Naive thymus-derived CD4-positive, alpha-beta T cell (primary cell): Measurements from ENCODE around the gene LTA4H. TPM values are rescaled to one million over a fixed set of nuclear protein-coding genes. Genes with fewer than 3 reads are reported as not detected.

Experiments used
- ATAC-seq: fragments of 150-1000 bp; cut with Tn5 transposase; 2 replicates; pipeline ENCODE4 v1.10.0; 2021; ENCODE audit warnings: mild to moderate bottlenecking, moderate library complexity
- CTCF ChIA-PET: fragments of 350-600 bp; sonication (Branson Sonifier 250); formaldehyde crosslinking; loops from one replicate; lab custom pipeline; 2021; ENCODE audit warnings: antibody characterized with exemption; lab: Charles Lee
- POLR2A ChIA-PET: fragments of 350-600 bp; sonication (Branson Sonifier 250); formaldehyde crosslinking; loops from one replicate; lab custom pipeline; 2021; ENCODE audit warnings: antibody characterized with exemption, inconsistent platforms; lab: Charles Lee
- DNase-seq, 9 donors: peaks; one replicate each; pipeline versions ENCODE4 v3.0.0 to v3.0.0-alpha.2; 2020 to 2022; ENCODE audit warnings: mixed read lengths in 1 of 9
- H3K27ac ChIP-seq: one replicate; pipeline ENCODE4 v1.7.0; 2013; ENCODE audit warnings: mild to moderate bottlenecking, low read depth, low read length, moderate library complexity
- H3K27me3 ChIP-seq, 2 donors: one replicate each; pipeline ENCODE4 v1.7.0; 2013; ENCODE audit warnings: low read length in 2 of 2, mild to moderate bottlenecking in 2 of 2, moderate library complexity in 2 of 2; ENCODE audit not compliant: control insufficient read depth in 2 of 2, insufficient read depth in 2 of 2
- H3K36me3 ChIP-seq, 3 experiments: 1 replicate in 2 of 3; 2 replicates in 1 of 3; pipeline ENCODE4 v1.7.0; 2013; ENCODE audit warnings: low read length in 3 of 3, mild to moderate bottlenecking in 3 of 3, moderate library complexity in 1 of 3; ENCODE audit not compliant: insufficient read depth in 3 of 3, control insufficient read depth in 2 of 3
- H3K4me1 ChIP-seq, 2 donors: one replicate each; pipeline ENCODE4 v1.7.0; 2013; ENCODE audit warnings: low read length in 2 of 2, mild to moderate bottlenecking in 2 of 2, moderate library complexity in 1 of 2; ENCODE audit not compliant: control insufficient read depth in 2 of 2, insufficient read depth in 2 of 2
- H3K4me3 ChIP-seq: 2 replicates; pipeline ENCODE4 v1.7.0; 2013; ENCODE audit warnings: mild to moderate bottlenecking, low read length
- H3K9me3 ChIP-seq, 3 experiments: 1 replicate in 2 of 3; 2 replicates in 1 of 3; pipeline ENCODE4 v1.7.0; 2013; ENCODE audit warnings: low read length in 3 of 3; ENCODE audit not compliant: control insufficient read depth in 2 of 3
- H3K27ac Mint-ChIP-seq, 9 donors: one replicate each; pipeline ENCODE4 v1.8.0; 2020 to 2022; ENCODE audit warnings: mixed read lengths in 9 of 9, mild to moderate bottlenecking in 8 of 9, moderate library complexity in 5 of 9, inconsistent platforms in 2 of 9
- H3K27me3 Mint-ChIP-seq, 5 donors: one replicate each; pipeline ENCODE4 v1.8.0; 2021 to 2022; ENCODE audit warnings: mixed read lengths in 5 of 5, mild to moderate bottlenecking in 1 of 5
- H3K36me3 Mint-ChIP-seq, 5 donors: one replicate each; pipeline ENCODE4 v1.8.0; 2020 to 2022; ENCODE audit warnings: mixed read lengths in 5 of 5, mild to moderate bottlenecking in 3 of 5, inconsistent platforms in 1 of 5
- H3K4me1 Mint-ChIP-seq, 7 donors: one replicate each; pipeline ENCODE4 v1.8.0; 2020 to 2022; ENCODE audit warnings: mixed read lengths in 7 of 7, mild to moderate bottlenecking in 3 of 7, inconsistent platforms in 1 of 7
- H3K4me3 Mint-ChIP-seq, 10 donors: one replicate each; pipeline ENCODE4 v1.8.0; 2020 to 2022; ENCODE audit warnings: mild to moderate bottlenecking in 10 of 10, mixed read lengths in 10 of 10, moderate library complexity in 6 of 10, inconsistent platforms in 2 of 10
- H3K9me3 Mint-ChIP-seq, 11 donors: one replicate each; pipeline ENCODE4 v1.8.0; 2020 to 2022; ENCODE audit warnings: mixed read lengths in 11 of 11, mild to moderate bottlenecking in 4 of 11, inconsistent platforms in 1 of 11, moderate library complexity in 1 of 11
- intact Hi-C, 2 donors: fragments of 100-400 bp; cut with micrococcal nuclease; formaldehyde crosslinking; loops; one replicate each; pipeline ENCODE4 v1.15.1; 2023
- polyA plus RNA-seq, 2 donors: library from polyadenylated mRNA; unstranded; fragments of 300-500 nt; fragmentation: Illumina TruSeq; gene quantifications; one replicate each; pipeline ENCODE4 v1.2.3, GENCODE V29; 2021
- total RNA-seq, 6 experiments: library from RNA in 5 of 6; stranded (reverse) in 5 of 6; gene quantifications; 1 replicate in 5 of 6; 2 replicates in 1 of 6; pipeline ENCODE4 v1.2.3 and lab custom pipeline; 2021 to 2026

LTA4H gene
- total and polyA plus RNA-seq, 7 experiments from 2014 or later = 52.5 to 151 (median 70.8) TPM

DNA sequence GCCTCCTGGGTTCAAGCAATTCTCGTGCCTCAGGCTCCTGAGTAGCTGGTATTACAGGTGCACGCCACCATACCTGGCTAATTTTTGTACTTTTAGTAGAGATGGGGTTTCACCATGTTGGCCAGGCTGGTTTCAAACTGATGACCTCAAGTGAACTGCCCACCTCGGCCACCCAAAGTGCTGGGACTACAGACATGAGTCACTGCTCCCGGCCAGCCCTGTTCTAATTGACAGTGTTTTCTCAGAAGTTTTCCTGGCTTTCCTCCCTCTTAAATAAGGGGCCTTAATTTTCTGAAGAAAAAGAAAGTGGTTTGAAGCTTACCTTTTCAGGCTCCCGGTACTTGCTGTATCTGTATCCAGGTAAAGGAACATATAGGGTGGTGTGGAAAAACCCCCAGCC lies 40.9 kb downstream of the LTA4H start:
- intact Hi-C loops = no loop called here
- no peak for DNase-seq
- Mint-ChIP-seq H3K27ac (no peak overlapping the region), H3K27me3 (peaks cover 0 to 7% (median 0%) of the 10 kb centered on the region in 5 donors), H3K9me3 (no peaks in the 10 kb centered on the region), H3K36me3 (peaks cover 0 to 8% (median 4%) of the 10 kb centered on the region in 5 donors), H3K4me1 (peaks cover 0 to 11% (median 3%) of the 10 kb centered on the region in 7 donors), H3K4me3 (no peak overlapping the region)
- Histone ChIP-seq H3K4me3 (no peak overlapping the region), H3K27me3 (no peaks in the 10 kb centered on the region), H3K9me3 (no peaks in the 10 kb centered on the region), H3K27ac (no peak overlapping the region), H3K36me3 (no peaks in the 10 kb centered on the region), H3K4me1 (no peaks in the 10 kb centered on the region)
- ChIA-PET CTCF (interaction anchor here (1.7 kb wide), 1 partner anchor 76 kb away, joined by 8 read pairs; no protein-coding TSS in a partner anchor), POLR2A (no interaction called here)
- no peak for ATAC-seq

DNA sequence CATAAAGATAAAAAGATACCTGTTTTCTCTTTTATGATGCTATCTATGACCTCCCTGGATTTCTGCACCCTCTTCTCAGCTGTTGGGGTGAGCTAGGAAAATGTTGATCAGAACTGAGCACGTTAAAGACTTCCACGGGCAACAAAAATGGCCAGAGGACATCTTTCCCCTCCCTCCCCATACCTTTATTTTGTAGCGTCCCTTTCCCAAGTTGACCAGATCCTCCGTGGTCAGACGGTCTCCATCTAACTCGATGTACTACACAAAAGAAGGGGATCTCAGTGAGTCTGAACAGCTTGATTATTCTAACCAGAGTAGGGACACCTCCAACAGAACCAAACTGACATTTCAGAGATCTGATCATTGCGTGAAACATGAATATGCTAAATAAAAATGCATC lies 41.5 kb downstream of the LTA4H start:
- Mint-ChIP-seq H3K9me3 (no peaks in the 10 kb centered on the region), H3K4me3 (no peak overlapping the region), H3K4me1 (peaks cover 0 to 11% (median 3%) of the 10 kb centered on the region in 7 donors), H3K27ac (no peak overlapping the region), H3K27me3 (peaks cover 0 to 7% (median 0%) of the 10 kb centered on the region in 5 donors), H3K36me3 (peaks cover 0 to 8% (median 4%) of the 10 kb centered on the region in 5 donors)
- Histone ChIP-seq H3K4me1 (no peaks in the 10 kb centered on the region), H3K4me3 (no peak overlapping the region), H3K9me3 (no peaks in the 10 kb centered on the region), H3K36me3 (no peaks in the 10 kb centered on the region), H3K27me3 (no peaks in the 10 kb centered on the region), H3K27ac (no peak overlapping the region)
- POLR2A ChIA-PET = no interaction called here
- ATAC-seq (no peak), DNase-seq (no peak)
- CTCF ChIA-PET = interaction anchor here (0.7 to 1.7 kb wide), 2 partner anchors 16 to 75 kb away, joined by 3 to 8 read pairs; no protein-coding TSS in a partner anchor
- intact Hi-C loops = no loop called here

DNA sequence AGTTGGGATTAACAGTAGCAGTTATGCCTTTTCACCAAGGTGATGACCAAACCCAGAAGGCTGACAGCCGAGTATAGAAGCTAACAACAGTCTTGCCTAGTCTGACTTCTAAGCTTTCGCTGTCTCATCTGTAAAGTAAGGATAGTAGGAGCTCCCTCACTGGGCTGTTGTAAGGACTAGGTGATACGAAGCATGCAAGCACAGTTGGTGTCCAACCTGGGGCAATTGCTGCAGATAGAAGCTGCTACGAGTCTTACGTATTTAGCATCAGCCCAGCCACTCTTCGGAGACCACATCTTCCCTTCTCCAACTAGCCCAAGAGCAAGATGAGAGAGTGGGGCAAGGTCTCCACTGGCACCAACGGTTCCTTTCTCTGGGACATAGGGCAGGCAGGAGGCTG lies 45.3 kb downstream of the LTA4H start:
- POLR2A ChIA-PET = no interaction called here
- ATAC-seq = no peak
- no peaks in the 10 kb centered on the region for H3K9me3 Mint-ChIP-seq
- DNase-seq = no peak
- no peak overlapping the region for H3K27ac Mint-ChIP-seq
- Histone ChIP-seq H3K36me3 (no peaks in the 10 kb centered on the region), H3K9me3 (no peaks in the 10 kb centered on the region), H3K4me1 (no peaks in the 10 kb centered on the region), H3K4me3 (no peak overlapping the region), H3K27ac (no peak overlapping the region), H3K27me3 (no peaks in the 10 kb centered on the region)
- H3K27me3 Mint-ChIP-seq = peaks cover 0 to 15% (median 0%) of the 10 kb centered on the region in 5 donors
- peaks cover 0 to 3% (median 0%) of the 10 kb centered on the region in 7 donors for H3K4me1 Mint-ChIP-seq
- H3K36me3 Mint-ChIP-seq = peaks cover 0 to 9% (median 0%) of the 10 kb centered on the region in 5 donors
- no peak overlapping the region for H3K4me3 Mint-ChIP-seq
- intact Hi-C loops = no loop called here
- CTCF ChIA-PET = interaction anchor here (2.5 kb wide), 1 partner anchor 8 kb away, joined by 9 read pairs; no protein-coding TSS in a partner anchor

DNA sequence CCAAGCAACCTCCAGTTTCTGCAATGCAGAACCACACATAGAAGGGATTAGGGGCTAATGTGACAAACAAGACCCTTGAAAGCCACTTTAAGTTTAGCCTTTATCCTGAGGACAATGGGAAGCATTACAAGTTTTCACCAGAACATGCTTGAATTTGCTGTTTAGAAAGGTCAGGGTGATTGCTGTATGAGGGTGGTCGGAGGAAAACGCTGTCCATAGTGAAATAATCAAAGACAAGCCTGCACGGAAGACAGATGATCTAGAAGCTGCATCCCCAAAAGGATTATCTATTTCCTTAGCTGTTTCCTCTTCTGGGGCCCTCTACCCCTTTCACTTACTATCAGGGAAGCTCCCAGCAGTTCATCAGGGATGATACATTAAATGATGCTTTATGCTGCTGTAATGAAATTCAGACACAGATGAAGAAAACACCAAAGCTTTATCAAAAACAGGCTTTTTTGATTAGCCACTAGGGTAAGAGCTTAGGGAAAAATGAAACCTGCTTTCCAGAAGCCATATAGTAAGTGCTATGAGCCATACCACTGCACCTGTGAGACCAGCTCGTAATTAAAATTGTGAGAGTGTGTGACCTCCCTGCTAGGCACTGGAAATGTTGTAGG lies 45.8 kb downstream of the LTA4H start:
- peaks cover 0 to 15% (median 0%) of the 10 kb centered on the region in 5 donors for H3K27me3 Mint-ChIP-seq

DNA sequence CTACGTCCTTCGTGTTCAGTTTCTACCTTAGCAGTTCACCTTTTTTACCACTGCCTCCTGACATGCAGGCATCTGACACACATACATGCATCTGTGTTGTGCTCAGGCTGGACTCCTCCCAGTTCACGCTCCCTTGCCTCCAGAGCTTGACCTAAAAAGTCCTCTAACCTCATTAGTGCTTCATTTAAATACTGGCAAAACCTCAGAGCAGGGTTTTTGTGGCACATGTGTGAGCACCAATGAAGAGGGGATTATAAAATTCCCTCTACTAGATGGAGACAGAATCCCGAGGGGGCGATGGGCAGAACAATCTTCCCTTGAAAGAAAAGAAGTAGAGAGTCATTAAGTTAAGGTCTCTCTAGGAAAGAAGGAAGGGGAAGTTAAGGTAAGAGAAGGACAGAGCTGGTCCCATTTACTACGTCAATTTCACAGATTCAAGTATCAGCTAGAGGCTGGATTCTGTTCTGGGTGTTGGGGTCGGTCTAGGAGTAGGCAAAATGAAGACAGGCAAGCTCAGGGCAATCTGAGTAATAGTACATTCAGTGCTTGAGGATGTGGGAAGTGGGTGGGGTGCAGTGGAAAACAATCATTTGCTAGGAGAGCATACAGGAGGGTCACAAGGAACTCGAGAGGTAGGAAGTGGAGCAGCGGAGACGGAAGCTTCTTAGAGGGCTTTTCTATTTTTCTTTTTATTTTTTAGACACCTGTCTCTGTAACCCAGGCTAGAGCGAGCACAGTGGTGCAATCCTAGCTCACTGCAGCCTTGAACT lies 46.7 kb downstream of the LTA4H start:
- no peaks in the 10 kb centered on the region for H3K9me3 ChIP-seq
- H3K36me3 Mint-ChIP-seq = peaks cover 0 to 9% (median 0%) of the 10 kb centered on the region in 5 donors
- H3K36me3 ChIP-seq = no peaks in the 10 kb centered on the region
- H3K4me3 Mint-ChIP-seq = no peak overlapping the region
- POLR2A ChIA-PET = no interaction called here
- intact Hi-C loops = no loop called here
- no peaks in the 10 kb centered on the region for H3K27me3 ChIP-seq
- DNase-seq (no peak), ATAC-seq (no peak)
- no peak overlapping the region for H3K4me3 ChIP-seq
- peaks cover 0 to 15% (median 0%) of the 10 kb centered on the region in 5 donors for H3K27me3 Mint-ChIP-seq
- H3K27ac Mint-ChIP-seq = no peak overlapping the region
- peaks cover 0 to 3% (median 0%) of the 10 kb centered on the region in 7 donors for H3K4me1 Mint-ChIP-seq
- CTCF ChIA-PET = interaction anchor here (2.5 kb wide), 1 partner anchor 10 kb away, joined by 9 read pairs; no protein-coding TSS in a partner anchor
- no peaks in the 10 kb centered on the region for H3K9me3 Mint-ChIP-seq
- H3K27ac ChIP-seq = no peak overlapping the region
- no peaks in the 10 kb centered on the region for H3K4me1 ChIP-seq

More for the DNA sequence above, 45.8 kb downstream of the LTA4H start:
- Mint-ChIP-seq H3K27ac (no peak overlapping the region), H3K4me1 (peaks cover 0 to 3% (median 0%) of the 10 kb centered on the region in 7 donors), H3K4me3 (no peak overlapping the region), H3K36me3 (peaks cover 0 to 9% (median 0%) of the 10 kb centered on the region in 5 donors), H3K9me3 (no peaks in the 10 kb centered on the region)
- Histone ChIP-seq H3K27ac (no peak overlapping the region), H3K27me3 (no peaks in the 10 kb centered on the region), H3K36me3 (no peaks in the 10 kb centered on the region), H3K4me1 (no peaks in the 10 kb centered on the region), H3K9me3 (no peaks in the 10 kb centered on the region), H3K4me3 (no peak overlapping the region)
- ChIA-PET CTCF (interaction anchor here (2.5 kb wide), 1 partner anchor 9 kb away, joined by 9 read pairs; no protein-coding TSS in a partner anchor), POLR2A (no interaction called here)
- no peak for ATAC-seq
- DNase-seq = no peak
- intact Hi-C loops = no loop called here

DNA sequence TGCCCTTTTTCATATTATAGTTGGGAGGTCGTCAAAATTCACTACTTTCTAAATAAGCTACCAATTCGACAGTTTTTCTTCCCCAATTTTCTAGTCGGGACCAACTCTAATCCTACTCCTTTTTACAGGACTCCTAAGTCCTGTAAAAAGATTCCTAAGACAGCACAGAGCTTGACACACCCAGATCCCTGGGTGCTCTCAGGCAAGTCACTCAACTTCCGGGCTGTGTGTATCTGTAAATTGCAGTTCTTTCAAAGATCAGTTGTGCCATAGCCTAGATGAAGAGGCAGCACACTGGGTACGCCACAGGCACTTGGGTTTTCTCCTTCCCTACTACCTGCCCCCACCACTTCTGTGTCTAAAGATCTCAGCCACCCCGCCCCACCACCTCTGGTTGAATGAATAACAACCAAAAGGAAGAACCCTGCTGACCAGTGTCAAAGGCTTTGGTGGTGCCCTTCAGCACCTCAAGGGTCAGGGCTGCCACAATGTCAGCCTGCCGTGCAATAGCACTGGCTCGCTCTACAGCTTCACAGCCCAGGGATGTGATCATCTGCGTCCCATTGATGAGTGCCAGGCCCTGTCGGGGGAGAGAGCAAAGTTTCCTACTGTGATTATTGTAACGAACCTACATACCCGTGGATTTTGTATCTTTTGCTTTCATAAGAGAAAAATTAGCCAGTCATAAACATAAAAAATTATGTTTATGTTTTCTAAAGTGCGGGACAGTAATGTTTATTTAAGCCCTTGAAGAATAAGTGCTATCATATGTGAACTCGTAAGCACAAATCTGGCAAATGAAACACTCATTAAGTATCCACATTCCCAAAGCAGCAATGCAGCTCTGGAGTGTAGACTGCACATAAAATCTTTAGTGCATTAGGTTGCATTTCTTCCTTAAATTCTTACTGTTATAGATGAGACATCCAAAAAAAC lies 48.5 kb downstream of the LTA4H start:
- Histone ChIP-seq H3K9me3 (no peaks in the 10 kb centered on the region), H3K4me1 (no peaks in the 10 kb centered on the region), H3K4me3 (no peak overlapping the region), H3K36me3 (no peaks in the 10 kb centered on the region), H3K27me3 (no peaks in the 10 kb centered on the region), H3K27ac (no peak overlapping the region)
- H3K4me3 Mint-ChIP-seq = no peak overlapping the region
- ChIA-PET POLR2A (no interaction called here), CTCF (no interaction called here)
- H3K9me3 Mint-ChIP-seq = no peaks in the 10 kb centered on the region
- peaks cover 0 to 11% (median 0%) of the 10 kb centered on the region in 5 donors for H3K27me3 Mint-ChIP-seq
- H3K36me3 Mint-ChIP-seq = peaks cover 0 to 5% (median 0%) of the 10 kb centered on the region in 5 donors
- DNase-seq (no peak), ATAC-seq (no peak)
- H3K4me1 Mint-ChIP-seq = peaks cover 0 to 3% (median 0%) of the 10 kb centered on the region in 7 donors
- H3K27ac Mint-ChIP-seq = no peak overlapping the region
- intact Hi-C loops = no loop called here
